Caco-2 (cell line): Measurements from ENCODE around the gene ZNF836. TPM values are rescaled to one million over a fixed set of nuclear protein-coding genes. Genes with fewer than 3 reads are reported as not detected.
A peak's percentile ranks its signal among the peaks of the same experiment; 100 is the strongest.

Experiments used
- BruUV-seq: library from RNA; stranded (reverse); fragments of 400-500 nt; replicated peaks from 2 replicates; lab custom pipeline; 2021; lab: Mats Ljungman, UMichigan
- CTCF ChIA-PET: fragments of 300-600 bp; sonication (Branson Sonifier 250); formaldehyde crosslinking; loops from one replicate; lab custom pipeline; 2022; ENCODE audit warnings: antibody characterized with exemption; lab: Charles Lee
- POLR2A ChIA-PET: fragments of 300-600 bp; sonication (Branson Sonifier 250); formaldehyde crosslinking; loops from one replicate; lab custom pipeline; 2022; ENCODE audit warnings: antibody characterized with exemption; lab: Charles Lee
- DNase-seq, 2 experiments: peaks; one replicate each; pipeline versions ENCODE4 v3.0.0 to v3.0.0-alpha.2; 2020 to 2022
- H3K27me3 ChIP-seq: replicated peaks from 2 replicates; pipeline ENCODE4 v1.6.0; 2011; ENCODE audit warnings: low read length; ENCODE audit not compliant: control insufficient read depth, insufficient read depth
- H3K36me3 ChIP-seq: 2 replicates; pipeline ENCODE4 v1.5.1; 2011; ENCODE audit warnings: low read length; ENCODE audit not compliant: control insufficient read depth, insufficient read depth
- H3K4me1 ChIP-seq: fragments of 250-450 bp; sonication (Bioruptor Pico); 2 replicates; pipeline ENCODE4 v1.5.1; 2020; ENCODE audit warnings: mild to moderate bottlenecking
- H3K4me3 ChIP-seq: 2 replicates; pipeline ENCODE4 v1.5.1; 2011; ENCODE audit warnings: low read depth, mild to moderate bottlenecking, control low read depth, low read length
- H3K9me3 ChIP-seq: fragments of 250-450 bp; sonication (Bioruptor Pico); 2 replicates; pipeline ENCODE4 v1.5.1; 2020; ENCODE audit warnings: mild to moderate bottlenecking, moderate library complexity
- H3K27ac Mint-ChIP-seq: one replicate; pipeline ENCODE4 v1.8.0; 2022; ENCODE audit warnings: mixed read lengths; ENCODE audit not compliant: unreplicated experiment
- H3K27me3 Mint-ChIP-seq: one replicate; pipeline ENCODE4 v1.8.0; 2022; ENCODE audit warnings: mixed read lengths; ENCODE audit not compliant: insufficient read depth, unreplicated experiment
- H3K36me3 Mint-ChIP-seq: one replicate; pipeline ENCODE4 v1.8.0; 2022; ENCODE audit warnings: mild to moderate bottlenecking, mixed read lengths; ENCODE audit not compliant: insufficient read depth, unreplicated experiment
- H3K4me1 Mint-ChIP-seq: one replicate; pipeline ENCODE4 v1.8.0; 2022; ENCODE audit warnings: low read depth, mixed read lengths; ENCODE audit not compliant: unreplicated experiment
- H3K4me3 Mint-ChIP-seq: one replicate; pipeline ENCODE4 v1.8.0; 2022; ENCODE audit warnings: mild to moderate bottlenecking, moderate library complexity, mixed read lengths; ENCODE audit not compliant: unreplicated experiment
- H3K9me3 Mint-ChIP-seq: one replicate; pipeline ENCODE4 v1.8.0; 2022; ENCODE audit warnings: mixed read lengths; ENCODE audit not compliant: unreplicated experiment
- CTCF ChIP-seq, 2 experiments: fragments of 200-600 bp in 1 of 2; IDR thresholded peaks; 1 replicate in 1 of 2; 2 replicates in 1 of 2; pipeline versions ENCODE4 v1.5.1 to v1.8.0; 2011 to 2022; ENCODE audit warnings: antibody characterized with exemption in 1 of 2, control low read depth in 1 of 2, inconsistent platforms in 1 of 2, low read depth in 1 of 2, low read length in 1 of 2, mild to moderate bottlenecking in 1 of 2, moderate library complexity in 1 of 2; ENCODE audit not compliant: insufficient read depth in 1 of 2, severe bottlenecking in 1 of 2, unreplicated experiment in 1 of 2
- intact Hi-C: fragments of 100-400 bp; cut with micrococcal nuclease; formaldehyde crosslinking; loops from one replicate; pipeline ENCODE4 v1.10.0; 2022; ENCODE audit not compliant: unreplicated experiment
- total RNA-seq: library from RNA; stranded (reverse); gene quantifications from 2 replicates; pipeline ENCODE4 v1.2.3, GENCODE V29; 2022

ZNF836 gene
- total RNA-seq, 1 experiment from 2014 or later, result 6.3 TPM

GRCh38 chr19:52170863-52171320 is 529 bp downstream of the ZNF836 start:
- POLR2A ChIA-PET, result no interaction called here
- H3K36me3 ChIP-seq, result peaks cover 3% of the 10 kb centered on the region; the same call in 1 of the 2 replicates
- no peaks in the 10 kb centered on the region for H3K4me1 ChIP-seq
- CTCF ChIA-PET, result no interaction called here
- TF ChIP-seq CTCF (IDR thresholded peaks at IDR 0.05; ENCODE audit: insufficient read depth in 1 of 2, low read depth in 1 of 2, low read length in 1 of 2, severe bottlenecking in 1 of 2, unreplicated experiment in 1 of 2), result no peak
- intact Hi-C loops, result loop anchor here (1.0 kb wide), 1 partner anchor 18 kb away; no protein-coding TSS in a partner anchor
- DNase-seq, result peak in 1 of 2 experiments; percentile 27
- Mint-ChIP-seq H3K36me3 (peaks cover 24% of the 10 kb centered on the region), H3K27ac (peak overlapping the region; percentile 93), H3K4me3 (peak overlapping the region; percentile 98), H3K4me1 (peaks cover 12% of the 10 kb centered on the region), H3K9me3 (peaks cover 10% of the 10 kb centered on the region), H3K27me3 (no peaks in the 10 kb centered on the region)
- H3K27me3 ChIP-seq, result no peaks in the 10 kb centered on the region
- peaks cover 24% of the 10 kb centered on the region for H3K9me3 ChIP-seq
- peak overlapping the region; percentile 71 for H3K4me3 ChIP-seq
- TSS peak; percentile 67 for BruUV-seq

- Mint-ChIP-seq H3K27me3 (no peaks in the 10 kb centered on the region), H3K36me3 (peaks cover 24% of the 10 kb centered on the region), H3K4me3 (peak overlapping the region; percentile 98), H3K27ac (peak overlapping the region; percentile 93), H3K4me1 (peaks cover 12% of the 10 kb centered on the region), H3K9me3 (peaks cover 10% of the 10 kb centered on the region)
- Histone ChIP-seq H3K4me1 (no peaks in the 10 kb centered on the region), H3K4me3 (peak overlapping the region; percentile 71), H3K27me3 (no peaks in the 10 kb centered on the region), H3K36me3 (peaks cover 3% of the 10 kb centered on the region; the same call in 1 of the 2 replicates), H3K9me3 (peaks cover 24% of the 10 kb centered on the region)
- no peak for DNase-seq
- BruUV-seq, result no TSS peak
- POLR2A ChIA-PET, result no interaction called here
- no peak for TF ChIP-seq CTCF (IDR thresholded peaks at IDR 0.05; ENCODE audit: insufficient read depth in 1 of 2, low read depth in 1 of 2, low read length in 1 of 2, severe bottlenecking in 1 of 2, unreplicated experiment in 1 of 2)
- intact Hi-C loops, result no loop called here
- CTCF ChIA-PET, result no interaction called here
These were observed 1.1 kb downstream of the ZNF836 start for GRCh38 chr19:52170304-52170703.

- ChIA-PET POLR2A (no interaction called here), CTCF (no interaction called here)
- H3K27ac Mint-ChIP-seq, result no peak overlapping the region
- peaks cover 57% of the 10 kb centered on the region for H3K9me3 ChIP-seq
- H3K27me3 Mint-ChIP-seq, result no peaks in the 10 kb centered on the region
- DNase-seq, result no peak
- no peaks in the 10 kb centered on the region for H3K4me1 ChIP-seq
- no peaks in the 10 kb centered on the region for H3K36me3 ChIP-seq
- intact Hi-C loops, result no loop called here
- no TSS peak for BruUV-seq
- no peak overlapping the region for H3K4me3 Mint-ChIP-seq
- peaks cover 80% of the 10 kb centered on the region for H3K9me3 Mint-ChIP-seq
- H3K36me3 Mint-ChIP-seq, result peaks cover 9% of the 10 kb centered on the region
- TF ChIP-seq CTCF (IDR thresholded peaks at IDR 0.05; ENCODE audit: insufficient read depth in 1 of 2, low read depth in 1 of 2, low read length in 1 of 2, severe bottlenecking in 1 of 2, unreplicated experiment in 1 of 2), result no peak
- no peaks in the 10 kb centered on the region for H3K27me3 ChIP-seq
- no peaks in the 10 kb centered on the region for H3K4me1 Mint-ChIP-seq
- no peak overlapping the region for H3K4me3 ChIP-seq
These were observed 15.6 kb downstream of the ZNF836 start for GRCh38 chr19:52155596-52156359.
